Hematopoietic multipotent progenitor cell (in vitro differentiated cells): ENCODE data around the gene ABCA9. TPM values are rescaled to one million over a fixed set of nuclear protein-coding genes. Genes with fewer than 3 reads are reported as not detected.

Experiments
- small RNA-seq: library from RNA; depleted of rRNA; stranded (forward); fragments of <200 nt; gene quantifications from one replicate; pipeline ENCODE3, GENCODE V24; 2012
- total RNA-seq: library from RNA; depleted of rRNA; stranded (reverse); fragments of >200 nt; gene quantifications from one replicate; pipeline ENCODE4 v1.2.3, GENCODE V29; 2012

The ABCA9 gene
- total RNA-seq, 1 donor = under 0.01 TPM

Small RNA genes within 50 kb of the gene (small RNA-seq; reads per million reads assigned to genes)
- 0.20 reads per million for gene MIR4524B

Other genes with a start within 250 kb of the ABCA9 start
- gene ABCA8, start 105.5 kb downstream of the ABCA9 start, total RNA-seq = under 0.01 TPM
- gene ABCA6, start 81.0 kb upstream of the ABCA9 start, total RNA-seq = 0.27 TPM
- gene ABCA10, start 167.9 kb upstream of the ABCA9 start, total RNA-seq = 0.27 TPM